GM12875 (cell line): ENCODE results near the gene CAT.

Experiments used
- H3K4me3 ChIP-seq: one replicate; pipeline ENCODE4 v1.5.1; 2011; ENCODE audit warnings: low read depth, low read length, control low read depth
- CTCF ChIP-seq: IDR thresholded peaks from 2 replicates; pipeline ENCODE4 v1.5.1; 2011; ENCODE audit warnings: low read depth, mild to moderate bottlenecking, control low read depth, inconsistent platforms, low read length, moderate library complexity, borderline replicate concordance; ENCODE audit not compliant: insufficient read depth

The CAT gene

GRCh38 chr11:34510673-34511072 is 71.9 kb downstream of the CAT start:
- no peak for TF ChIP-seq CTCF
- H3K4me3 ChIP-seq, result no peak overlapping the region

GRCh38 chr11:34512840-34513681 is 74.3 kb downstream of the CAT start:
- TF ChIP-seq CTCF, result peak; percentile 95
- no peak overlapping the region for H3K4me3 ChIP-seq

- H3K4me3 ChIP-seq, result no peak within 1 kb of the TSS
- TF ChIP-seq CTCF, result no peak
These were observed 75.1 kb downstream of the CAT start, which contains the start of gene ELF5 for GRCh38 chr11:34513682-34514449. Gene ELF5 (minus strand): TSS chr11:34513794. CDS start chr11:34505749, 8,045 bp downstream.

GRCh38 chr11:34514597-34514996 is 75.9 kb downstream of the CAT start:
- no peak overlapping the region for H3K4me3 ChIP-seq

GRCh38 chr11:34516247-34517040 is 77.7 kb downstream of the CAT start:
- TF ChIP-seq CTCF, result no peak
- no peak overlapping the region for H3K4me3 ChIP-seq

More at GRCh38 chr11:34514597-34514996, 75.9 kb downstream of the CAT start:
- TF ChIP-seq CTCF, result no peak

GRCh38 chr11:34519595-34520235 is 81.0 kb downstream of the CAT start:
- TF ChIP-seq CTCF, result no peak
- H3K4me3 ChIP-seq, result no peak overlapping the region
